GM19438 (cell line): Measurements from ENCODE around the gene DGKD.
"Not testable (repeated sequence)": the region's sequence is repeated elsewhere in the genome, so short reads cannot be mapped to it uniquely, and the experiment has no call there.

Source experiments
- ATAC-seq: cut with Tn5 transposase; IDR thresholded peaks from one replicate; pipeline ENCODE4 v1.9.1; 2021; ENCODE audit warnings: low read depth; ENCODE audit not compliant: unreplicated experiment

Gene DGKD

DNA sequence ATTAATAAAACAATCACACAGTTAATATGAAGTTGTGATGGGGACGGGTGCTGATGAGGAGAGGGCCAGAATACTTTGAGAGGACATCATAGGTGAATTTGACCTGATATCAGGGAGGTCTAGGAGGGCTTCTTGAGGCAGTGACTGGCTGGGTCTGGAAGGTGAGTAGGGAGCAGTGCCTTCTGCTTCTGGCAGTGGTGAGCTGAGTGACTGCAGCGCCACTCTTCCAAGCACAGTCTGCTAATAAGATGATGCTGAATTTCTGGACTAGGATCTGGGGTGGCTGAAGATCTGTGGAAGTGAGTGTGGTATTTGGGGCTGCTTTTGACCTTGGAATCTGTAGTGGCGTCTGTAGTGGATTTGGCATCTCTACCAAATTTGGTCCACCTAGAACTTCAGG lies 5.5 kb downstream of the DGKD start:
- no peak for ATAC-seq

DNA sequence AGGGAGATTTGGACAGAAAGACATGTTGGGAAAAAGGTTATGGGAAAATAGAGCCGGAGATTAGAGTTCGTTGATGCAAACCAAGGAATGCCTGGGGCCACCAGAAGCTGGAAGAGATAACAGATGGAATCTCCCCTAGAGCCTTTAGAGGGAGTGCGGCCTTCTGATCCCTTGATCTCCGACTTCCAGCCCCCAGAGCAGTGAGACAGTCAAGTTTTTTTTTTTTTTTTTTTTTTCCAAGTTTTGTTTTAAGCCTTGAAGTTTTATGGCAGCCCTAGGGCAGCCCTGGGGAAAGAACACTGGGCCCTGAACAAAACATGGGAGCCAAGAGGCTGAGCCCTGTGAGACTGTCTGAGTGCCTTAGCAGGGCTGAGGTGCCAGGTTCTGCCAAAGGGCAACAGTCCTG lies 6.5 kb downstream of the DGKD start:
- no peak for ATAC-seq

DNA sequence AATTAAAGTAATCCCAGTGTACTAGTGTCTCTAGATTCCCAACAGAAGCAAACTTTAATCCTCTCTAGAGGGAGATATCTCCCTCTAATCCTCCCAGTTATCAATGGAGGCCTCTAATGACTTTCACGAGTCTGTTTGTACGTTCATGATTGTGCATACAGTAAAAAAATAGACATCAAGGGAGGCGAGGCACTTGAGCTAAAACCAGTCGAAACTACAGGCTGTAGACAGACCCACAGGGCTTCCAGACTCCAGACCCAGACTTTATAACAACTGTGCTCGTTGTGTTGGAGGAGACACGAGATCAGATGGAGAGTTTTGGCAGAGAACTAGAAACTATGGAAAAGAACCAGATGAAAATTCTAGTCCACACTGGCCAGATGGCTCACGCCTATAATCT lies 7.0 kb downstream of the DGKD start:
- no peak for ATAC-seq

DNA sequence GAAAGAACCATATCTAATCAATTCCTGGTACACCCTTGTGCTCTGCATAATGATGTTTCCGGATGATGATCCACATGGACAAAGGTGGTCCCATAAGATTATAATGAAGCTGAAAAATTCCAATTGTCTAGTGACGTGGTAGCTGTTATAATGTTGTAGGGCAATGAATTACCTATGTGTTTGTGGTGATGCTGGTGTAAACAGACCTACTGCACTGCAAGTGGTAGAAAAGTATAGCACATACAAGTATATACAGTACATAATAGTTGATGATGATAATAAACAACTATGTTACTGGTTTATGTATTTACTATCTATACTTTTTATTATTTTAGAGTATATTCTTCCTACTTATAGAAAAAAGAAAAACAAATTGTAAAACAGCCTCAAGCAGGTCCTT lies 8.4 kb downstream of the DGKD start:
- no peak for ATAC-seq

DNA sequence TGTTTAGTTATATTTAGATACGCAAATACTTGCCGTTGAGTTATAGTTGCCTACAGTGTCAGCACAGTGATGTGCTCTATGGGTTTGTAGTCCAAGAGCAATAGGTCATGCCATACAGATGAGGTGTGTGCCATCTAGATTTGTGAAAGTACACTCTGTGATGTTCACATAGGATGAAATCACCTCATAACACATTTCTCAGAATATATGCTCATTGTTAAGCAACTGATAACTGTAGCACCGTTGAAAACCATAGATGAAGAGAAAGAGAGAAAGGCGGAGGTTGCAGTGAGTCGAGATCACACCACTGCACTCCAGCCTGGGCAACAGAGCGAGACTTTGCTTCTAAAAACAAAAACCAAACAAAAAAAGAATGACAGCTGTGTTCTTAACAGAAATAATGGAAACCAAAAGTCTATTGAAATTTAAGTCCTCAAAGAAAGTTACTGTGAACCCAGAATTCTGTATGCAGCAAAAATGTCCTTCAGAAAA lies 9.5 kb downstream of the DGKD start:
- ATAC-seq = no peak

DNA sequence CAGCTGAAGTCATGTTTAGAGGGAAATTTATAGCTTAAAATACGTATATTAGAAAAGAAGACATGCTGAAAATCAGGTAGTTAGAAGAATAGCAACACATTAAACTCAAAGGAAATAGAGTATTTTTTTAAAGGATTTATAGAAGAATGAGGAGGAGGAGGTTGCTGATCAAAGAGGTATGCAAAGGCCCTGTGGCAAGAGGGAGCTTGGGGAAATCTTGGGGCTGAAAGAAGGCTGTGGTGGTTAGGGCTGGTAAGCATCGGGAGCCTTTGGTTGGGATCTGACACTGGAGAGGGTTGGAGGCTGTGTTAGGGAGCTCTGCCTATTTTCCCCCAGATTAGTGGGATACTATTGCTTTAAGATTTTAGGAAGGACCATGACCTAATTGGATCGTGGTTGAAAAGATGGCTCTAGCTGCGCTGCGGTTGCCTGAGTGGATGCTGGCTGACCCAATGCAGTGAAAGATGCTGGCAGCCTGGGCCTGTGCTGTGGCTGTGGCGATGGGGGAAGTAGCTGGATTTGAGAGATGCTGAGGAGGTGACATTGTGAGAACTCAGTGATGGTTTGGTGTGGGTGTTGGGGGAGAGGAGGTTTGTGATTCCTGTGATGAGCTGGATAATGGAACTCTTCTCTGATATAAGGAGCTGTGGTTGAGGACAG lies 11.7 kb downstream of the DGKD start:
- no peak for ATAC-seq

DNA sequence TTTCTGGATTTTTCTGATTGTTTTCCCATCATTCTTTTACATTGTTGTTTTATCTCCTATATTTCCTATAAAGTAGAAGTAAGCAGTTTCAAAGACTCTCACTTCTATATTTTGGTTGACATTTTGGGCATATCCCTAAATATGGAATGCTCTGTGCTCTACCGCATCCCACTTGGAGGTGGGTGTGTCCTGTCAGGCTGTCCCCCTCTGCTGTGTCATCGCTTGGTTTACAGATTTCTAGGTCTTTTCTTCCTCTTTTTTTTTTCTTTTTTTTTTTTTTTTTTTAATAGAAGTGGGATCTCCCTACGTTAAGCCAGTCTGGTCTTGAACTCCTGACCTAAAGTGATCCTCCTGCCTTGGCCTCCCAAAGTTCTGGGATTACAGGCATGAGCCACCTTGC lies 13.3 kb downstream of the DGKD start:
- no peak for ATAC-seq

DNA sequence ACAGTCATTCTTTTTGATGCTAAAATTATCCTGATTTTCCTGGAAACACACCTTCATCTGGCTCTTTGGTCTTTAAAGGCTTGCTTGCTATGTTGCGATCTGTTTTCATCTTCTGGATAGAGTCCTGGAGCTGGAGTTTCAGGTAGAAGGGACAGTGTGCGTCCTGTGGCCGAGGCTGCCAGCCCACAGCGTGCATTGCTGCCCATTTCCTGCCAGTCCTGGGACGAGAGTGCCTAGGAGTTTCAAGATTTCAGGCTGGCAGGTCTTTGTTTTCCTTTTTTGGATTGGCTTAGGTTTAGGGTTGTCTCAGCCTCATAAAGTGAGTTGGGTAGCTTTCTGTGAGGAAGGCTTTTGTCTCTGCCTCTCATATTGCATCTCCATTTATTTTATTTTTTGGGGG lies 14.5 kb downstream of the DGKD start:
- no peak for ATAC-seq

DNA sequence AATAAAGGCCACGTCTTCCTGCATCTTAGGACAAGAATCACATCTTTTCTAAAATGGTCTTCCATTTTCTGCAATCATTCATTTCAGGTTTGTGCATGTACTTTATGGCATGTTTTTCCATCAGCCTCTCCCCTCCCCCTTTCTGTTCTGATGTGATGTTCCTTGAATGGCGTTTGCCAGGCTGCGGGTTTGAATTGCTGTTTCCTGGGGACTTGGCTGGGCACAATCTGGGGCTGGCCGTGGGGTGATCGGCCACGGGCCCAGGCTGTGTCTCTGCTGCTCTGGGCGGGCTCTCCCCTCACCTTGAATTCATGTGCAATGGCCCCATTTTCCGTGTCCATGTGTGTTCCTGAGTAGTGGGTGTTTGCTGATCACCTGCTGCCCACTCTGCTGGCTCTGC lies 15.2 kb downstream of the DGKD start:
- ATAC-seq = no peak

DNA sequence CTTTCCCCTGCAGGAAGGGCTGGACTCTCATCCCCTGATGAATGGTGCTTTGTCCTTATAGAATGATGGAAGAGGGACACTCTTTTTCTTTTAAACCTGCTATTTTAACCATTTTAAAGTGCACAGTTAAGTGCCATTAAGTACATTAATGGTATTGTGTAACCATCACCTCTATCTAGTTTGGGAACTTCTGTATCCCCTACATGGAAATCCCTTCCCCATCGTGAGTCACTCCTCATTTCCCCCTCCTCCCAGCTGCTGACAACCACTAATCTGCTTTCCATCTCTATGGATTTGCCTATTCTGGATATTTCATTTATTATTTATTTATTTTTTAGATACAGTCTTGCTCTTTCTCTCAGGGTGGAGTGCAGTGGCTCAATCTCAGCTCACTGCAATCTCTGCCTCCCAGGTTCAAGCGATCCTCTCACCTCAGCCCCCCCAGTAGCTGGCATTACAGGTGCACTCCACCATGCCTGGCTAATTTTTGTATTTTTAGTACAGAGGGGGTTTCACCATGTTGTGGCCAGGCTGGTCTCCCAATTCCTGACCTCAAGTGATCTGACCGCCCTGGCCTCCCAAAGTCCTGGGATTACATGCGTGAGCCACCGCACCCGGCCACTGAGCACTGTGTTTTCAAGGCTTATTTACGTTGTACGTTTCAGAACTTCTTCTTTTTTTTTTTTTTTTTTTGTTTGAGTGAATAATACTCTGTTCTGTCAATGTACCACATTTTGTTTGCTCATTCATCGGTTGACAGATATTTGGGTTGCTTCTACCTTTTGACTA lies 15.8 kb downstream of the DGKD start:
- no peak for ATAC-seq

DNA sequence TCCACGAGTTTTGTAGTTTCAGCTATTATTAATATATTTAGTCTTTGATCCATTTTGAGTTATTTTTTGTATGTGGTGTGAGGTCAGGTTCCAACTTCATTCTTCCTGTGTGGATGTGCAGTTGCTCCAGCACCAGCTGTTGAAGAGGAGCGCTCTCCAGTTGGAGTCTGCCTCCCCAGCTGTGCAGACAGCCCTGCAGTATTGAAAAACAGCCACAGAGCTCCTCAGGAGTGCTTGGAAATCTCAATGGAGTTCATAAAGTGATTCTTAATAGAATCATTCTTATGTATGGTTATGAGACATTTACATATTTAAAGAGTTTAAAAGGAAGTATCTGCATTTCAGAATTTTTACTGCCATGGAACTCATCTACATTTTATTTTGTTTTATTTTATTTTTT lies 17.3 kb downstream of the DGKD start:
- no peak for ATAC-seq

DNA sequence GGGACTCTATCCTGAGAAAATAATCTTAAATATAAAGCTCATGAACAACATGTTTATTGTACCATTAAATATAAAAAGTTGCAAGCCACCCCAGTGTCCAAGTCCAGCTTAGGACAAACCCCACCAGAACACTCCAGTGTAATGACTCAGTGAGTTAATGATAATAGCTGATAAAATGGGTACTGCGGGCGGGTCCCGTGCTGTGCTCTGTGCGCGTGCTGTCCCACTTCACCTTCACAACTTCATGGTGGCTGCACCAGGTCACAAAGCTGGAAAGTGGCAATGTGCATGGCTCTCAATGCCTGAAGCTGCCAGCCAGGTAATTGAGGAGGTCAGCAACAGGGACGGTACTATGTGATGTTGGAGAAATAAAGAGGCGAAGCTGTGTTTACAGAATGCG lies 18.6 kb downstream of the DGKD start:
- ATAC-seq = no peak

DNA sequence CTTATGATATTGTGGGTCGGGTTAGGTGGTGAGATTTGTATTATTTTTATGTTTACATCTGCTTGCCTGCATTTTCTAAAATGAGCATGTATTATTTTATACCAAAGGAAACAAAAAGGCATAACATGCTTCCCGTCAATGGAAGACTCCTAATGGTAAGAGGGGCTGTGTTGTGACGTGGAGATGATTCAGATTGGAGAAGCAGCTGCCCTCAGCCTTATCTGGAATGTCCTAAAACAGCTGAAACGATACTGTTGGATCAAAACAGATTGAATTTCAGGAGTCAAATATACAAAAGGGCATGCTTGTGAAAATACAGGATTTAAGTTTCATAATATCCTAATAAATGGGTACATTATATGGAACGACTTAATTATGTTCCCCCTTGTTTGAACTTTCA lies 19.0 kb downstream of the DGKD start:
- no peak for ATAC-seq

DNA sequence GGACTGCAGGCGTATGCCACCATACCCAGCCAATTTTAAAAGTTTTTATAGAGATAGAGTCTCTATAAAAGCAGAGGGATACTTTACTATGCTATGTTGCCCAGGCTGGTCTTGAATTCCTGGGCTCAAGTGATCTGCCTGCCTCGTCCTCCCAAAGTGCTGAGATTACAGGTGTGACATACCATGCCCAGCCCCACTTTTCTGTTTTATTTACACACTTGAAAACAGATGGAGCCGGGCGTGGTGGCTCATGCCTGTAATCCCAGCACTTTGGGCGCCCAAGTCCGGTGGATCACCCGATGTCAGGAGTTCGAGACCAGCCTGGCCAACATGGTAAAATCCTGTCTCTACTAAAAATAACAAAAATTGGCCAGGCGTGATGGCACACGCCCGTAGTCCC lies 20.5 kb downstream of the DGKD start:
- not testable (repeated sequence) for ATAC-seq

DNA sequence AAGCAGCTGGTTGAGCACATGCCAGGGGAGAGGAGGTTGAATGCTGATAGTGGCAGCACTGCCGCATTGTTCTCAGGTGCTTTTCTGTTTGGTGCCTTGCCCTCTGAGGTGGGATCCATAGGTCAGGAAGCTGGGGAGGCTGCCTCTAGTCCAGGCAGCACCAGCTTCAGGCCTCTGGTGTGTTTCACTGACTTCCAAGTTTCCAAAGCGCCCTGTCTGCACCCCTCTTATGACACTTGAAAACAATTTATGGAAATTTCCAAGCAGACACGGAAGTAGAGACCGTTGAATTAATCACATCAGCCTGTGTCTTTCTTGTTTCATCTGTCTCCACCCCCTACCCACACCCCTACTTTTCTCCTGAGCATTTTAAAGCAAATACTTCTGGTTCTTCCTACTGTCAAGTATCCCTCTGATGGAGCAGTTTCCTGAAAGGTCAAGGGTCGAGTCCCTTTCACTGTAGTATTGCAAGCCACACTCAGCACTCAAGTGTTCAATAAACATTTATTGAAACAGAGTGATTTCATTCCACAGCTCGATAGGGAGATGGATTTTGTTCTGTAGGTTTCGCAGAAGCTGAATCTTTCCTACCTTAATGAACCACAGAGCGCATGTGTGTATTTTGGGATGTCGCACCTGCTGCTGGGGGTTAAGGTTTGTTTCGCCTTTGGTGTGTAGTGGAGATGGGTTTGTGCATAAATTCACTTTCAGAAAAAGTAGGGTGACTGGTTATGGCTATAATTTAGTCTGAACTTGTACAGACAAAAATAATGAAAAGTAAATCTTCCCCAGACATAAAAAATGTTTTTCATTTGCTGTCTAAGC lies 21.4 kb downstream of the DGKD start:
- ATAC-seq = no peak

DNA sequence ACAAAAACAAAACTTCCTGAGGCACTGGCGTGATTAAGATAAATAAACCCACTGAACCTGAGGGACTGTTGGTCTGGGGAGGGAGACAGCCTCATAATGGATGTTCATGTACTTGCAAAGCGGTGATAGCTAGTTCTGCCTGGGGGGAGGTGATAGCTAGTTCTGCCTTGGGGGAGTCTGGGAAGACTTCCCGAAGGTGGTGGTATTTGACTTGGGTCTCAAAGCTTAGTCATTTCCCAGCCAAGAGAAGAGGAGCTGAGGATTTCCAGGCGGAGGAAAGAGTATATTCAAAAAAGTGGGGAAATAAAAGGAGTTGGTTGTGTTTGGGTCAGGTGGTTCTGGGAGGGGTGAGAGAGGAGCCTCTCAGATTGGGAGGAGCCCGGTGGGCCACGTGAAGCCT lies 24.7 kb downstream of the DGKD start:
- no peak for ATAC-seq

DNA sequence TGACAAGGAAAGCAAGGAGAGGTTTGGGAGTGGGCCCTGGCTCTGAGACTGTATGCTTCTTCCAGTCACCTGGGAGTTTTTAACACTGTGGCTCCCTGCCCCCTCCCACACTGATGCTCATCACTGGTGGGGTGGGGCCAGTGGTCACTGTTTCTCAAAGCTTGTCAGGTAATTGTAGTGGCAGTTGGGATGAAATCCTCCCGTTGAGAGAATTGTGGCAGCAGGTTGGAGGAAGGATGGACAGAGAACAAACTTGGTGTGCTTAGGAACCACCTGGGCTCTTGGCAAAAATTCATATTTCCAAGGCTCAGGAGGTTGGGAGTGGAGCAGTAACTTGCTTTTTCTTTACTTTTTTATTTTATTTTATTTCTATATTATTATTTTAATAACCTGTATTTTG lies 25.1 kb downstream of the DGKD start:
- no peak for ATAC-seq

DNA sequence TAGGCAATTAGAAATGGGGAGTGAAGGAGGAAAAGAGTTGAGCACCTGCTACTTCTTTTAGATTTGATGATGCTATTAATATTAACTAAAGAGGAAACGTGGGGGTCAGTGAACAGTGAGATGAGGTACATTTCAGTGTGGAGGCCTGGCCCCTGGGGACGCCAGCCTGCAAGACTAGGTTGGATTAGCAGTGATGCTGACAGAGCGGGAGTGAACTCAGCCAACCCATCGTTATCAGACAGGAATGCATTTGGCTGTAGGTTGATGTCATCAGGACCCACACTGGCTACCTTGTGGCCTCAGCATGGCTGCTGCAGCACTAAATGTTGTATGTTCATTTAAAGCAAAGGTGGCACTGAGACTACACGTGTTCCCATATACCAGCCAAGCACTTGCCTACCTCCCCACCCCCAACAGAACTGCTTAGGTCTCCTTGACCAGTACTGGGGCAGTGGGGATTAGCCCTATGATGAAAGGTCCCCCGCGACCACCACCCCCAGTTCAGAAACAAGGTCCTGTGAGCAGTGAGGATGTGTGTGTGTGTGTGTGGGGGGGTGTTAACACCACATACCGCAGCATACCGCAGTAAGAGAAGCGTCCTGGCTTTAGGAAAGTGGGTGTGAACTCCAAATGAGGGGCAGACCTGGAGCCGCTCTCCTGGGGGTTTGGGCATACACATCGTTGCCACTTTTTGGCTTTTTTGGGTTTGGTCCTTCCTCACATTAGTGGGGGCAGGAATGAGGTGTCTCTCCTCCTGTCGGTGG lies 26.0 kb downstream of the DGKD start:
- ATAC-seq = no peak

DNA sequence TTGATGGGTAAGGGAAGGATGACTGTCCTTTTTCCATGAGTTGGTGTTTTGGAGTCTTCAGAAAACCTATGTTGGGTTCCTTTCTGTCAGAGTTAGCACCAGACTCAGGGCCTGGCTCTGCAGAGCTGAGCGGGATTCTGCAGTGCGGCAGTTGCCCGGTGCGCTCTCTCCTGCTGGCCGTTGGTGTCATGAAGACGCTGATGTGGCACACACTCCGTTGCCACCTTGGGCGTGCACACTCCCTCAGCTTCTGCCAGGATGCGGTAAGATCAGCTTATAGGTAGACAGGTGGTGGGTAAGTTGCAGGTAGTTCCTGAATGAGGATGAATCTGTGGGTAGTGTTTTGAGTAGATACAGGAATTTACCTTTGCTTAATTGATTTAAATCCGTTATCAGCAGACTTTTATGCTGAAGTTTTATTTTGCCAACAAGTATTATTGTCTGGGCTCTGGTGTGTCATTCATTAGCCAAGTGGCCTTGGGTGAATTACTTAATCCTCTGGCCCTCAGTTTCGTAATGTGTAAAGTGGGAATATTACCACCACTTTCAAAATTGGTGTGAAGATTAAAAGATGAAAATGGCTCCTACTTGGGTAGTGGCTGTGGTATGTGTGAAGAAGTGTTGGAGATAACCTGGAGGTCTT lies 26.8 kb downstream of the DGKD start:
- no peak for ATAC-seq

DNA sequence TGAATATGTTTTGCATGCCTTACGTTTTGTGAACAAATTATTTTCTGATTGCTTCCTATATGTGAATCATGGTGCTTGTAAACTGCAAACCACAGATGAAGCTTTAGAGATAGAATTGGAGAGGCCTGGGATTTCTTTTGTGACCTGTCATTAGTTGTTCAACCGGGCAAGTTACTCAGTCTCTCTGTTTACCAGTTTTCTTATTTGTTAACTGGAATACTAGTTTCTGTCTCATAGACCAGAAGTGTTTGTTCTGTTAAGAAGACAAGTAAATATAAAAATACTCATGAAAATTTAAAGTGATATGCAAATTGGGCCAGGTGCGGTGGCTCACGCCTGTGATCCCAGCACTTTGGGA lies 27.3 kb downstream of the DGKD start:
- ATAC-seq = no peak
